Fibroblast of lung (primary cell): ENCODE results near the gene NBEAL1. TPM values are rescaled to one million over a fixed set of nuclear protein-coding genes. Genes with fewer than 3 reads are reported as not detected.
"Not testable (repeated sequence)": the region's sequence is repeated elsewhere in the genome, so short reads cannot be mapped to it uniquely, and the experiment has no call there.

Experiments
- DNase-seq, 2 donors: peaks; one replicate each; pipeline versions ENCODE4 v3.0.0 to v3.0.0-alpha.2; 2010; ENCODE audit warnings: low read depth in 2 of 2
- H2AFZ ChIP-seq: 2 replicates; pipeline ENCODE4 v1.5.1; 2012; ENCODE audit warnings: low read length, control low read depth, inconsistent platforms
- H3K27ac ChIP-seq: 2 replicates; pipeline ENCODE4 v1.5.1; 2011; ENCODE audit warnings: low read length, control low read depth; ENCODE audit not compliant: insufficient read depth
- H3K27me3 ChIP-seq: 2 replicates; pipeline ENCODE4 v1.5.1; 2011; ENCODE audit warnings: mild to moderate bottlenecking, low read length; ENCODE audit not compliant: control insufficient read depth, insufficient read depth
- H3K36me3 ChIP-seq: 2 replicates; pipeline ENCODE4 v1.5.1; 2011; ENCODE audit warnings: low read length; ENCODE audit not compliant: control insufficient read depth, insufficient read depth
- H3K4me1 ChIP-seq: 2 replicates; pipeline ENCODE4 v1.5.1; 2011; ENCODE audit warnings: low read length; ENCODE audit not compliant: control insufficient read depth, insufficient read depth; ENCODE audit errors: extremely low read depth
- H3K4me2 ChIP-seq: 2 replicates; pipeline ENCODE4 v1.5.1; 2011; ENCODE audit warnings: low read length, control low read depth; ENCODE audit not compliant: insufficient read depth; ENCODE audit errors: extremely low read depth
- H3K4me3 ChIP-seq, 4 experiments: fragments of 200-600 bp in 1 of 4; sonication (generic) in 1 of 4; replicated peaks in 1 of 4; 2 replicates each; pipeline ENCODE4 v1.5.1; 2011 to 2016; ENCODE audit warnings: low read length in 4 of 4, low read depth in 3 of 4, mild to moderate bottlenecking in 3 of 4, control low read depth in 2 of 4, inconsistent platforms in 1 of 4, mixed read lengths in 1 of 4; ENCODE audit not compliant: insufficient read depth in 1 of 4; ENCODE audit errors: control extremely low read depth in 1 of 4
- H3K79me2 ChIP-seq: 2 replicates; pipeline ENCODE4 v1.5.1; 2012; ENCODE audit warnings: mild to moderate bottlenecking, low read length, inconsistent platforms; ENCODE audit not compliant: control insufficient read depth, insufficient read depth
- H3K9ac ChIP-seq: 2 replicates; pipeline ENCODE4 v1.5.1; 2011; ENCODE audit warnings: mild to moderate bottlenecking, low read length, control low read depth; ENCODE audit not compliant: insufficient read depth
- H3K9me3 ChIP-seq: 2 replicates; pipeline ENCODE4 v1.5.1; 2012; ENCODE audit warnings: low read depth, low read length; ENCODE audit not compliant: control insufficient read depth, insufficient read depth
- H4K20me1 ChIP-seq: 2 replicates; pipeline ENCODE4 v1.5.1; 2011; ENCODE audit warnings: low read length; ENCODE audit not compliant: control insufficient read depth, insufficient read depth; ENCODE audit errors: extremely low read depth
- EZH2 ChIP-seq: IDR thresholded peaks from 2 replicates; pipeline ENCODE4 v1.5.1; 2012; ENCODE audit warnings: low read length, control low read depth, mild to moderate bottlenecking; ENCODE audit errors: missing control alignments
- polyA plus RNA-seq, 2 donors: library from polyadenylated mRNA; depleted of rRNA in 1 of 2; stranded (reverse) in 1 of 2; unstranded in 1 of 2; fragments of >200 nt; gene quantifications; 2 replicates each; pipeline ENCODE4 v1.2.1, GENCODE V29; 2011 to 2012; ENCODE audit warnings: missing spikeins in 1 of 2
- total RNA-seq: library from RNA; depleted of rRNA; stranded (reverse); fragments of >200 nt; gene quantifications from 2 replicates; pipeline ENCODE4 v1.2.1, GENCODE V29; 2014
- TF ChIP-seq, protein P1 (sequence below), 2 donors: IDR thresholded peaks in 1 of 2; conservative IDR thresholded peaks in 1 of 2; 1 replicate in 1 of 2; 2 replicates in 1 of 2; pipeline ENCODE4 v1.5.1; 2011 to 2012; ENCODE audit warnings: low read length in 2 of 2, control low read depth in 1 of 2, inconsistent platforms in 1 of 2, low read depth in 1 of 2, mild to moderate bottlenecking in 1 of 2

The NBEAL1 gene
- total and polyA plus RNA-seq, 2 donors (not counting 1 experiment from before 2014, with no cell fraction given), result 14.8 to 55.7 TPM

DNA sequence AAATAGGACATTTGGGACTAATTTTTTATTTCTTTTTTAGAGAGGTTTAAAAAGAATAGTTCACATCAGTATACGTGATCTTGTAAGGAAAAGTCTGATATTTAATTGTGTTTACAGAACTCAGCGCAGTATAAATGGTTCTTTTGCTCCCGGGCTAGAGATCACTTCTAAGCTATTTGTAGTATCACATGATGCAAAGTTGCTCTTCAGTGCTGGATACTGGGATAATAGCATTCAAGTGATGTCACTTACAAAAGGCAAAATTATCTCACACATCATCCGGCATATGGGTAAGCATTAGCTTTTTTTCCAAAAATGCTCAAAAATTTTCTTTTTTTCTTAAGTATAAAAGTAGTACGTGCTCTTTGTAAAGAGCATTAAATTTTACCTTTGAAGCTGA is 186.8 kb downstream of the NBEAL1 start:
- no peak for TF ChIP-seq EZH2
- TF ChIP-seq, protein P1, sequence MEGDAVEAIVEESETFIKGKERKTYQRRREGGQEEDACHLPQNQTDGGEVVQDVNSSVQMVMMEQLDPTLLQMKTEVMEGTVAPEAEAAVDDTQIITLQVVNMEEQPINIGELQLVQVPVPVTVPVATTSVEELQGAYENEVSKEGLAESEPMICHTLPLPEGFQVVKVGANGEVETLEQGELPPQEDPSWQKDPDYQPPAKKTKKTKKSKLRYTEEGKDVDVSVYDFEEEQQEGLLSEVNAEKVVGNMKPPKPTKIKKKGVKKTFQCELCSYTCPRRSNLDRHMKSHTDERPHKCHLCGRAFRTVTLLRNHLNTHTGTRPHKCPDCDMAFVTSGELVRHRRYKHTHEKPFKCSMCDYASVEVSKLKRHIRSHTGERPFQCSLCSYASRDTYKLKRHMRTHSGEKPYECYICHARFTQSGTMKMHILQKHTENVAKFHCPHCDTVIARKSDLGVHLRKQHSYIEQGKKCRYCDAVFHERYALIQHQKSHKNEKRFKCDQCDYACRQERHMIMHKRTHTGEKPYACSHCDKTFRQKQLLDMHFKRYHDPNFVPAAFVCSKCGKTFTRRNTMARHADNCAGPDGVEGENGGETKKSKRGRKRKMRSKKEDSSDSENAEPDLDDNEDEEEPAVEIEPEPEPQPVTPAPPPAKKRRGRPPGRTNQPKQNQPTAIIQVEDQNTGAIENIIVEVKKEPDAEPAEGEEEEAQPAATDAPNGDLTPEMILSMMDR (conservative IDR thresholded peaks at IDR 0.05 in 1 of 2, IDR thresholded peaks at IDR 0.05 in 1 of 2; ENCODE audit: low read depth in 1 of 2, low read length in 2 of 2), result no peak
- DNase-seq, result no peak
- no peak overlapping the region for H3K27ac ChIP-seq
- no peak overlapping the region for H3K4me2 ChIP-seq
- H3K4me1 ChIP-seq, result no peaks in the 10 kb centered on the region
- H3K4me3 ChIP-seq, result no peak overlapping the region
- H3K79me2 ChIP-seq, result no peaks in the 10 kb centered on the region
- no peak overlapping the region for H3K9ac ChIP-seq
- H4K20me1 ChIP-seq, result no peaks in the 10 kb centered on the region
- H3K27me3 ChIP-seq, result no peaks in the 10 kb centered on the region
- H3K36me3 ChIP-seq, result no peaks in the 10 kb centered on the region
- H2AFZ ChIP-seq, result no peak overlapping the region
- H3K9me3 ChIP-seq, result no peaks in the 10 kb centered on the region

DNA sequence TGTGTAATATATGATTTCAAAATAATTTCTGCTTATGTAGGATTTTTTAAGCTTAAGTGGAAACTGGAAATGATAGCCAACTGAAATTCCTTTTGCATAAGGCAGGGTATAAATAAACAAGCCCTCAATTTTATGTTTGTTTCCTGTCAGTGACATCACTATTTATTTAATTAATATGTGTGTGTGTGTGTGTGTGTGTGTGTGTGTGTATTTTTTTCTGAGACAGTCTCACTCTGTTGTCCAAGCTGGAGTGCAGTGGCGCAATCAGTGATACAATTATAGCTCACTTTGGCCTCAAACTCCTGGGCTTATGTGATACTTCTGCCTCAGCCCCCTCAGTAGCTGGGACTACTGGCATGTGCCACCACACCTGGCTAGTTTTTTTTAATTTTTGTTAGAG is 194.9 kb downstream of the NBEAL1 start:
- Histone ChIP-seq H3K79me2 (no peaks in the 10 kb centered on the region), H3K9ac (no peak overlapping the region), H4K20me1 (no peaks in the 10 kb centered on the region), H3K4me2 (no peak overlapping the region), H3K9me3 (no peaks in the 10 kb centered on the region), H3K36me3 (no peaks in the 10 kb centered on the region), H3K4me1 (no peaks in the 10 kb centered on the region), H3K4me3 (no peak overlapping the region), H3K27ac (peak overlapping the region; percentile 27), H3K27me3 (no peaks in the 10 kb centered on the region), H2AFZ (no peak overlapping the region)
- TF ChIP-seq, protein P1 (conservative IDR thresholded peaks at IDR 0.05 in 1 of 2, IDR thresholded peaks at IDR 0.05 in 1 of 2; ENCODE audit: low read depth in 1 of 2, low read length in 2 of 2), result no peak
- no peak for TF ChIP-seq EZH2
- DNase-seq, result peak in 1 of 2 donors; percentile 58

DNA sequence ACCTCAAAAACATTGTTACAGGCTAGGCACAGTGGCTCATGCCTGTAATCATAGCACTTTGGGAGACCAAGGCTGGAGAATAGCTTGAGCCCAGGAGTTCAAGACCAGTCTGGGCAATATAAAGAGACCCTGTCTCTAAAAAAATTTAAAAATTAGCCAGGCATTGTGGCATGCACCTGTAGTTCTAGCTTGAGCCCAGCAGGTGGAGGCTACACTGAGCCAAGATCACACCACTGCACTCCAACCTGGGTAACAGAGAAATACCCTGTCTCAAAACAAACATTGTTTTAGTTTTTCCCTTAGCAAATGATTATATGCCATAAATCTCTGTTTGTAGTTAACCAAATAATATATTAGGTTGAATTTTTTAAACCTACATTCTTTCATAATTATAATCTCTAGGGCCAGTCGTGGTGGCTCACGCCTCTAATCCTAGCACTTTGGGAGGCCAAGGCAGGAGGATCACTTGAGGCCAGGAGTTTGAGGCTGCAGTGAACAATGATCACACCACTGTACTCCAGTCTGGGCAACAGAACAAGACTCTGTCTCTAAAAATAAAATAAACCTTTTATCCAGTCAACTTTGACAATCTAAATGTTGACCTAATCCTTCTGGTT is 210.9 kb downstream of the NBEAL1 start:
- DNase-seq, result peak; percentile 10 to 13
- H3K27me3 ChIP-seq, result no peaks in the 10 kb centered on the region
- H3K9me3 ChIP-seq, result no peaks in the 10 kb centered on the region
- no peaks in the 10 kb centered on the region for H3K36me3 ChIP-seq
- no peak overlapping the region for H3K4me2 ChIP-seq
- H3K4me3 ChIP-seq, result no peak overlapping the region
- H3K9ac ChIP-seq, result no peak overlapping the region
- H3K4me1 ChIP-seq, result no peaks in the 10 kb centered on the region
- H4K20me1 ChIP-seq, result no peaks in the 10 kb centered on the region
- H3K79me2 ChIP-seq, result no peaks in the 10 kb centered on the region
- H2AFZ ChIP-seq, result no peak overlapping the region
- no peak for TF ChIP-seq EZH2
- TF ChIP-seq, protein P1 (conservative IDR thresholded peaks at IDR 0.05 in 1 of 2, IDR thresholded peaks at IDR 0.05 in 1 of 2; ENCODE audit: low read depth in 1 of 2, low read length in 2 of 2), result peak; percentile 52 to 66
- H3K27ac ChIP-seq, result no peak overlapping the region

DNA sequence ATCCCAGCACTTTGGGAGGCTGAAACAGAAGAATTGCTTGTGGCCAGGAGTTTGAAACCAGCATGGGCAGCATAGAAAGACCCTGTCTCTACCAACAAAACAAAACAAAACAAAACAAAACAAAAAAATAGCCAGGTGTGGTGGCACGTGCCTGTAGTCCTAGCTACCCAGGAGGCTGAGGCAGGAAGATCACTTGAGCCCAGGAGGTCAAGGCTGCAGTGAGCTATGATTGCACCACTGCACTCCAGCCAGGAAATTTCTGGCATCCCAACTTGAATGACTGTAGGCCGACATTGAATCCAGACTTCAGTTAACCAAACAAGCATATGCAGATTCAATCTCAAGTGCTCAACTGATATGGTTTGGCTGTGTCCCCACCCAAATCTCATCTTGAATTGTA is 215.0 kb downstream of the NBEAL1 start:
- not testable (repeated sequence) for H3K36me3 ChIP-seq, H3K27me3 ChIP-seq, H3K4me3 ChIP-seq, H2AFZ ChIP-seq, H3K79me2 ChIP-seq, H3K9ac ChIP-seq, H4K20me1 ChIP-seq, H3K27ac ChIP-seq, H3K4me2 ChIP-seq, H3K4me1 ChIP-seq, H3K9me3 ChIP-seq, DNase-seq
